GM23338 (cell line): ENCODE data around the gene FGF1. TPM values are rescaled to one million over a fixed set of nuclear protein-coding genes. Genes with fewer than 3 reads are reported as not detected.

Source experiments
- ATAC-seq: fragments of 200-7000 bp; cut with Tn5 transposase; 3 replicates; pipeline ENCODE4 v1.9.1; 2020
- DNase-seq: peaks from one replicate; pipeline ENCODE4 v3.0.0-alpha.2; 2015; ENCODE audit warnings: low spot score
- H2AFZ ChIP-seq: fragments of 200-600 bp; sonication (generic); 2 replicates; pipeline ENCODE4 v1.8.0; 2016; ENCODE audit warnings: antibody characterized with exemption, mild to moderate bottlenecking, moderate library complexity
- H3F3A ChIP-seq: fragments of 200-600 bp; sonication (generic); replicated peaks from 2 replicates; pipeline ENCODE4 v1.8.0; 2017; ENCODE audit warnings: antibody characterized with exemption, mixed run types, low read depth
- H3K27ac ChIP-seq: fragments of 200-600 bp; sonication (generic); 2 replicates; pipeline ENCODE4 v1.6.1; 2016; ENCODE audit warnings: low read depth
- H3K27me3 ChIP-seq: fragments of 200-600 bp; sonication (generic); 2 replicates; pipeline ENCODE4 v1.8.0; 2016; ENCODE audit warnings: mild to moderate bottlenecking, mixed run types, moderate library complexity; ENCODE audit not compliant: insufficient read depth
- H3K36me3 ChIP-seq: fragments of 200-600 bp; sonication (generic); 2 replicates; pipeline ENCODE4 v1.8.0; 2016; ENCODE audit warnings: mild to moderate bottlenecking; ENCODE audit not compliant: insufficient read depth
- H3K4me1 ChIP-seq: fragments of 200-600 bp; sonication (generic); 2 replicates; pipeline ENCODE4 v1.8.0; 2016; ENCODE audit warnings: mild to moderate bottlenecking, moderate library complexity; ENCODE audit not compliant: insufficient read depth
- H3K4me2 ChIP-seq: fragments of 200-600 bp; sonication (generic); 2 replicates; pipeline ENCODE4 v1.7.1; 2017; ENCODE audit warnings: mixed run types
- H3K4me3 ChIP-seq: fragments of 200-600 bp; sonication (generic); 2 replicates; pipeline ENCODE4 v1.6.1; 2016; ENCODE audit warnings: mixed run types
- H3K79me2 ChIP-seq: fragments of 200-600 bp; sonication (generic); replicated peaks from 2 replicates; pipeline ENCODE4 v1.8.0; 2017; ENCODE audit warnings: mild to moderate bottlenecking; ENCODE audit not compliant: insufficient read depth
- H3K9me2 ChIP-seq: fragments of 200-600 bp; sonication (generic); 2 replicates; pipeline ENCODE4 v1.8.0; 2017; ENCODE audit not compliant: insufficient read depth
- H4K20me1 ChIP-seq: fragments of 200-600 bp; sonication (generic); replicated peaks from 2 replicates; pipeline ENCODE4 v1.8.0; 2017; ENCODE audit warnings: mild to moderate bottlenecking; ENCODE audit not compliant: insufficient read depth
- H3K27ac Mint-ChIP-seq: 2 replicates; pipeline ENCODE4 v1.8.0; 2020; ENCODE audit warnings: inconsistent platforms, mild to moderate bottlenecking, moderate library complexity, mixed read lengths
- H3K27me3 Mint-ChIP-seq: 3 replicates; pipeline ENCODE4 v1.8.0; 2022; ENCODE audit warnings: low read depth, mild to moderate bottlenecking, moderate library complexity, mixed read lengths, inconsistent platforms; ENCODE audit not compliant: insufficient read depth, poor library complexity
- H3K36me3 Mint-ChIP-seq: 3 replicates; pipeline ENCODE4 v1.8.0; 2021; ENCODE audit warnings: low read depth, mild to moderate bottlenecking, inconsistent platforms, moderate library complexity, mixed read lengths
- H3K4me1 Mint-ChIP-seq: 3 replicates; pipeline ENCODE4 v1.8.0; 2020; ENCODE audit warnings: mild to moderate bottlenecking, inconsistent platforms, mixed read lengths
- H3K4me3 Mint-ChIP-seq: 3 replicates; pipeline ENCODE4 v1.8.0; 2021; ENCODE audit warnings: moderate library complexity, mild to moderate bottlenecking, inconsistent platforms, mixed read lengths
- H3K9me3 Mint-ChIP-seq: 3 replicates; pipeline ENCODE4 v1.8.0; 2020; ENCODE audit warnings: moderate library complexity, mild to moderate bottlenecking, inconsistent platforms, mixed read lengths
- CREB1 ChIP-seq: fragments of 250-450 bp; sonication (Bioruptor Pico); IDR thresholded peaks from 2 replicates; pipeline ENCODE4 v1.5.0; 2020; ENCODE audit warnings: low read depth, mild to moderate bottlenecking, moderate library complexity
- EZH2 ChIP-seq: fragments of 200-600 bp; sonication (generic); IDR thresholded peaks from one replicate; pipeline ENCODE4 v1.8.0; 2017; ENCODE audit warnings: antibody characterized with exemption, mild to moderate bottlenecking, low read depth; ENCODE audit not compliant: unreplicated experiment
- EZH2phosphoT487 ChIP-seq: fragments of 200-600 bp; sonication (generic); IDR thresholded peaks from one replicate; pipeline ENCODE4 v1.8.1; 2018; ENCODE audit warnings: antibody characterized with exemption; ENCODE audit not compliant: unreplicated experiment
- JUNB ChIP-seq: IDR thresholded peaks from one replicate; pipeline ENCODE4 v1.6.1; 2016; ENCODE audit warnings: antibody characterized with exemption; ENCODE audit not compliant: unreplicated experiment
- NANOG ChIP-seq: IDR thresholded peaks from 2 replicates; pipeline ENCODE4 v1.6.1; 2016; ENCODE audit warnings: antibody characterized with exemption, borderline replicate concordance
- POLR2AphosphoS5 ChIP-seq: IDR thresholded peaks from 2 replicates; pipeline ENCODE4 v1.6.1; 2016; ENCODE audit warnings: antibody characterized with exemption, low read depth
- STAT1 ChIP-seq: IDR thresholded peaks from one replicate; pipeline ENCODE4 v1.6.1; 2016; ENCODE audit warnings: antibody characterized with exemption; ENCODE audit not compliant: unreplicated experiment
- ZNF114 ChIP-seq: fragments of 250-450 bp; sonication (Bioruptor Pico); IDR thresholded peaks from 2 replicates; pipeline ENCODE4 v1.5.0; 2020; ENCODE audit warnings: mild to moderate bottlenecking, moderate library complexity
- ZNF331 ChIP-seq: fragments of 250-450 bp; sonication (Bioruptor Pico); IDR thresholded peaks from 2 replicates; pipeline ENCODE4 v1.5.0; 2020; ENCODE audit warnings: low read depth, mild to moderate bottlenecking, moderate library complexity
- polyA plus RNA-seq: library from polyadenylated mRNA; unstranded; fragments of >200 nt; fragmentation: Nextera tagmentation; extraction: Ambion mirVana; gene quantifications from 2 replicates; pipeline ENCODE4 v1.2.1, GENCODE V29; 2016
- total RNA-seq: library from RNA; depleted of rRNA; stranded (reverse); fragments of >200 nt; shearing (Covaris generic); gene quantifications from 2 replicates; pipeline ENCODE4 v1.2.3, GENCODE V29; 2014
- TF ChIP-seq, protein P1 (sequence below): fragments of 250-450 bp; sonication (Bioruptor Pico); IDR thresholded peaks from 2 replicates; pipeline ENCODE4 v1.5.0; 2020; ENCODE audit warnings: mild to moderate bottlenecking, moderate library complexity
- TF ChIP-seq, protein P2 (sequence below): IDR thresholded peaks from one replicate; pipeline ENCODE4 v1.6.1; 2018; ENCODE audit warnings: antibody characterized with exemption; ENCODE audit not compliant: unreplicated experiment
- TF ChIP-seq, protein P3 (sequence below), 2 experiments: fragments of 200-600 bp in 1 of 2; sonication (generic) in 1 of 2; conservative IDR thresholded peaks; 2 replicates each; pipeline versions ENCODE4 v1.5.1 to v1.6.1; 2016 to 2017; ENCODE audit warnings: antibody characterized with exemption in 2 of 2, low read depth in 2 of 2, mild to moderate bottlenecking in 2 of 2, moderate library complexity in 1 of 2
- TF ChIP-seq, protein P4 (sequence below): IDR thresholded peaks from 2 replicates; pipeline ENCODE4 v1.6.1; 2016; ENCODE audit warnings: antibody characterized with exemption

The FGF1 gene
- total and polyA plus RNA-seq, 2 experiments from 2014 or later = 0.21 to 0.34 TPM

DNA sequence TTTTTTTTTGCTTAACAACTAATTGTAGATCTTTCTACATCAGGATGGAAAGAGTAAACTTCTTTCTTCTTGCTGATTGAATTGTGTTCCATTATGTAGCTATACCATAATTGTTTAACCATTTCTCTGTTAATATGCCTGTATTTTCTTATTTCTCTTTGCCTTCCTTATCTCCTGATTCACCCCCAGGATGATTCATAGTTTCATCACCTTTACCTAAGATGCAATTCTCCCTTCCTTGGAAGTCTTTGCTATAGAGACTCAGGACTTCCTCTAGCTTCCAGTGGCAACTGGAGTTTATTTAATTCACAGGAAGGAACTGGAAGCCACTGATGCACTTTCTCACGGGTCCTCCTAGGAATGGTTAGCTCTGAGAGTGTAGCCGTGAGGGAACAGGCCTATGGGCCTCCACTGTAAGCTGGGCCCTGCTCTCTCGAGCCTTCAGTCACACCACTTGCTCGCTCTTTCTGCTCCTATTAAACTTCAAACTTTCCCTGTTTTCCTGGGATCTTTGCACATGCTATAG is 83.1 kb downstream of the FGF1 start:
- Histone ChIP-seq H3K4me2 (no peak overlapping the region), H3K9me2 (no peaks in the 10 kb centered on the region), H3F3A (no peaks in the 10 kb centered on the region), H3K27me3 (no peaks in the 10 kb centered on the region), H3K4me1 (peaks cover 25% of the 10 kb centered on the region), H4K20me1 (no peaks in the 10 kb centered on the region), H2AFZ (no peak overlapping the region), H3K27ac (no peak overlapping the region), H3K4me3 (no peak overlapping the region), H3K79me2 (no peaks in the 10 kb centered on the region), H3K36me3 (no peaks in the 10 kb centered on the region)
- Mint-ChIP-seq H3K4me1 (peaks cover 34% of the 10 kb centered on the region), H3K4me3 (no peak overlapping the region), H3K27me3 (peaks cover 2% of the 10 kb centered on the region), H3K9me3 (no peaks in the 10 kb centered on the region), H3K27ac (no peak overlapping the region), H3K36me3 (no peaks in the 10 kb centered on the region)
- ATAC-seq = no peak
- TF ChIP-seq, protein P1, sequence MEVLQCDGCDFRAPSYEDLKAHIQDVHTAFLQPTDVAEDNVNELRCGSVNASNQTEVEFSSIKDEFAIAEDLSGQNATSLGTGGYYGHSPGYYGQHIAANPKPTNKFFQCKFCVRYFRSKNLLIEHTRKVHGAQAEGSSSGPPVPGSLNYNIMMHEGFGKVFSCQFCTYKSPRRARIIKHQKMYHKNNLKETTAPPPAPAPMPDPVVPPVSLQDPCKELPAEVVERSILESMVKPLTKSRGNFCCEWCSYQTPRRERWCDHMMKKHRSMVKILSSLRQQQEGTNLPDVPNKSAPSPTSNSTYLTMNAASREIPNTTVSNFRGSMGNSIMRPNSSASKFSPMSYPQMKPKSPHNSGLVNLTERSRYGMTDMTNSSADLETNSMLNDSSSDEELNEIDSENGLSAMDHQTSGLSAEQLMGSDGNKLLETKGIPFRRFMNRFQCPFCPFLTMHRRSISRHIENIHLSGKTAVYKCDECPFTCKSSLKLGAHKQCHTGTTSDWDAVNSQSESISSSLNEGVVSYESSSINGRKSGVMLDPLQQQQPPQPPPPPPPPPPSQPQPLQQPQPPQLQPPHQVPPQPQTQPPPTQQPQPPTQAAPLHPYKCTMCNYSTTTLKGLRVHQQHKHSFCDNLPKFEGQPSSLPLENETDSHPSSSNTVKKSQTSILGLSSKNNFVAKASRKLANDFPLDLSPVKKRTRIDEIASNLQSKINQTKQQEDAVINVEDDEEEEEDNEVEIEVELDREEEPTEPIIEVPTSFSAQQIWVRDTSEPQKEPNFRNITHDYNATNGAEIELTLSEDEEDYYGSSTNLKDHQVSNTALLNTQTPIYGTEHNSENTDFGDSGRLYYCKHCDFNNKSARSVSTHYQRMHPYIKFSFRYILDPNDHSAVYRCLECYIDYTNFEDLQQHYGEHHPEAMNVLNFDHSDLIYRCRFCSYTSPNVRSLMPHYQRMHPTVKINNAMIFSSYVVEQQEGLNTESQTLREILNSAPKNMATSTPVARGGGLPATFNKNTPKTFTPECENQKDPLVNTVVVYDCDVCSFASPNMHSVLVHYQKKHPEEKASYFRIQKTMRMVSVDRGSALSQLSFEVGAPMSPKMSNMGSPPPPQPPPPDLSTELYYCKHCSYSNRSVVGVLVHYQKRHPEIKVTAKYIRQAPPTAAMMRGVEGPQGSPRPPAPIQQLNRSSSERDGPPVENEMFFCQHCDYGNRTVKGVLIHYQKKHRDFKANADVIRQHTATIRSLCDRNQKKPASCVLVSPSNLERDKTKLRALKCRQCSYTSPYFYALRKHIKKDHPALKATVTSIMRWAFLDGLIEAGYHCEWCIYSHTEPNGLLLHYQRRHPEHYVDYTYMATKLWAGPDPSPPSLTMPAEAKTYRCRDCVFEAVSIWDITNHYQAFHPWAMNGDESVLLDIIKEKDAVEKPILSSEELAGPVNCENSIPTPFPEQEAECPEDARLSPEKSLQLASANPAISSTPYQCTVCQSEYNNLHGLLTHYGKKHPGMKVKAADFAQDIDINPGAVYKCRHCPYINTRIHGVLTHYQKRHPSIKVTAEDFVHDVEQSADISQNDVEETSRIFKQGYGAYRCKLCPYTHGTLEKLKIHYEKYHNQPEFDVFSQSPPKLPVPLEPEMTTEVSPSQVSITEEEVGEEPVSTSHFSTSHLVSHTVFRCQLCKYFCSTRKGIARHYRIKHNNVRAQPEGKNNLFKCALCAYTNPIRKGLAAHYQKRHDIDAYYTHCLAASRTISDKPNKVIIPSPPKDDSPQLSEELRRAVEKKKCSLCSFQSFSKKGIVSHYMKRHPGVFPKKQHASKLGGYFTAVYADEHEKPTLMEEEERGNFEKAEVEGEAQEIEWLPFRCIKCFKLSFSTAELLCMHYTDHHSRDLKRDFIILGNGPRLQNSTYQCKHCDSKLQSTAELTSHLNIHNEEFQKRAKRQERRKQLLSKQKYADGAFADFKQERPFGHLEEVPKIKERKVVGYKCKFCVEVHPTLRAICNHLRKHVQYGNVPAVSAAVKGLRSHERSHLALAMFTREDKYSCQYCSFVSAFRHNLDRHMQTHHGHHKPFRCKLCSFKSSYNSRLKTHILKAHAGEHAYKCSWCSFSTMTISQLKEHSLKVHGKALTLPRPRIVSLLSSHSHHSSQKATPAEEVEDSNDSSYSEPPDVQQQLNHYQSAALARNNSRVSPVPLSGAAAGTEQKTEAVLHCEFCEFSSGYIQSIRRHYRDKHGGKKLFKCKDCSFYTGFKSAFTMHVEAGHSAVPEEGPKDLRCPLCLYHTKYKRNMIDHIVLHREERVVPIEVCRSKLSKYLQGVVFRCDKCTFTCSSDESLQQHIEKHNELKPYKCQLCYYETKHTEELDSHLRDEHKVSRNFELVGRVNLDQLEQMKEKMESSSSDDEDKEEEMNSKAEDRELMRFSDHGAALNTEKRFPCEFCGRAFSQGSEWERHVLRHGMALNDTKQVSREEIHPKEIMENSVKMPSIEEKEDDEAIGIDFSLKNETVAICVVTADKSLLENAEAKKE (CRISPR knock-in tag) = no peak
- no peak for TF ChIP-seq ZNF331
- TF ChIP-seq EZH2phosphoT487 = no peak
- TF ChIP-seq, protein P2, sequence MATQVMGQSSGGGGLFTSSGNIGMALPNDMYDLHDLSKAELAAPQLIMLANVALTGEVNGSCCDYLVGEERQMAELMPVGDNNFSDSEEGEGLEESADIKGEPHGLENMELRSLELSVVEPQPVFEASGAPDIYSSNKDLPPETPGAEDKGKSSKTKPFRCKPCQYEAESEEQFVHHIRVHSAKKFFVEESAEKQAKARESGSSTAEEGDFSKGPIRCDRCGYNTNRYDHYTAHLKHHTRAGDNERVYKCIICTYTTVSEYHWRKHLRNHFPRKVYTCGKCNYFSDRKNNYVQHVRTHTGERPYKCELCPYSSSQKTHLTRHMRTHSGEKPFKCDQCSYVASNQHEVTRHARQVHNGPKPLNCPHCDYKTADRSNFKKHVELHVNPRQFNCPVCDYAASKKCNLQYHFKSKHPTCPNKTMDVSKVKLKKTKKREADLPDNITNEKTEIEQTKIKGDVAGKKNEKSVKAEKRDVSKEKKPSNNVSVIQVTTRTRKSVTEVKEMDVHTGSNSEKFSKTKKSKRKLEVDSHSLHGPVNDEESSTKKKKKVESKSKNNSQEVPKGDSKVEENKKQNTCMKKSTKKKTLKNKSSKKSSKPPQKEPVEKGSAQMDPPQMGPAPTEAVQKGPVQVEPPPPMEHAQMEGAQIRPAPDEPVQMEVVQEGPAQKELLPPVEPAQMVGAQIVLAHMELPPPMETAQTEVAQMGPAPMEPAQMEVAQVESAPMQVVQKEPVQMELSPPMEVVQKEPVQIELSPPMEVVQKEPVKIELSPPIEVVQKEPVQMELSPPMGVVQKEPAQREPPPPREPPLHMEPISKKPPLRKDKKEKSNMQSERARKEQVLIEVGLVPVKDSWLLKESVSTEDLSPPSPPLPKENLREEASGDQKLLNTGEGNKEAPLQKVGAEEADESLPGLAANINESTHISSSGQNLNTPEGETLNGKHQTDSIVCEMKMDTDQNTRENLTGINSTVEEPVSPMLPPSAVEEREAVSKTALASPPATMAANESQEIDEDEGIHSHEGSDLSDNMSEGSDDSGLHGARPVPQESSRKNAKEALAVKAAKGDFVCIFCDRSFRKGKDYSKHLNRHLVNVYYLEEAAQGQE = no peak
- no peak for TF ChIP-seq CREB1
- TF ChIP-seq STAT1 = no peak
- no peak for TF ChIP-seq POLR2AphosphoS5
- no peak for TF ChIP-seq NANOG
- no peak for TF ChIP-seq EZH2
- no peak for TF ChIP-seq JUNB
- TF ChIP-seq, protein P3, sequence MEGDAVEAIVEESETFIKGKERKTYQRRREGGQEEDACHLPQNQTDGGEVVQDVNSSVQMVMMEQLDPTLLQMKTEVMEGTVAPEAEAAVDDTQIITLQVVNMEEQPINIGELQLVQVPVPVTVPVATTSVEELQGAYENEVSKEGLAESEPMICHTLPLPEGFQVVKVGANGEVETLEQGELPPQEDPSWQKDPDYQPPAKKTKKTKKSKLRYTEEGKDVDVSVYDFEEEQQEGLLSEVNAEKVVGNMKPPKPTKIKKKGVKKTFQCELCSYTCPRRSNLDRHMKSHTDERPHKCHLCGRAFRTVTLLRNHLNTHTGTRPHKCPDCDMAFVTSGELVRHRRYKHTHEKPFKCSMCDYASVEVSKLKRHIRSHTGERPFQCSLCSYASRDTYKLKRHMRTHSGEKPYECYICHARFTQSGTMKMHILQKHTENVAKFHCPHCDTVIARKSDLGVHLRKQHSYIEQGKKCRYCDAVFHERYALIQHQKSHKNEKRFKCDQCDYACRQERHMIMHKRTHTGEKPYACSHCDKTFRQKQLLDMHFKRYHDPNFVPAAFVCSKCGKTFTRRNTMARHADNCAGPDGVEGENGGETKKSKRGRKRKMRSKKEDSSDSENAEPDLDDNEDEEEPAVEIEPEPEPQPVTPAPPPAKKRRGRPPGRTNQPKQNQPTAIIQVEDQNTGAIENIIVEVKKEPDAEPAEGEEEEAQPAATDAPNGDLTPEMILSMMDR (conservative IDR thresholded peaks at IDR 0.05; ENCODE audit: low read depth in 2 of 2) = no peak
- no peak for TF ChIP-seq ZNF114 (CRISPR knock-in tag)
- TF ChIP-seq, protein P4, sequence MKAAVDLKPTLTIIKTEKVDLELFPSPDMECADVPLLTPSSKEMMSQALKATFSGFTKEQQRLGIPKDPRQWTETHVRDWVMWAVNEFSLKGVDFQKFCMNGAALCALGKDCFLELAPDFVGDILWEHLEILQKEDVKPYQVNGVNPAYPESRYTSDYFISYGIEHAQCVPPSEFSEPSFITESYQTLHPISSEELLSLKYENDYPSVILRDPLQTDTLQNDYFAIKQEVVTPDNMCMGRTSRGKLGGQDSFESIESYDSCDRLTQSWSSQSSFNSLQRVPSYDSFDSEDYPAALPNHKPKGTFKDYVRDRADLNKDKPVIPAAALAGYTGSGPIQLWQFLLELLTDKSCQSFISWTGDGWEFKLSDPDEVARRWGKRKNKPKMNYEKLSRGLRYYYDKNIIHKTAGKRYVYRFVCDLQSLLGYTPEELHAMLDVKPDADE = no peak
- DNase-seq = no peak
